Heart left ventricle (tissue), 13 donors: Measurements from ENCODE around the gene ESYT3.

ENCODE experiments used
- POLR2A ChIP-seq, 2 donors: fragments of 450-650 bp; IDR thresholded peaks; one replicate each; pipeline ENCODE4 v1.6.1; 2017; ENCODE audit warnings: antibody characterized with exemption in 2 of 2, mild to moderate bottlenecking in 2 of 2, moderate library complexity in 2 of 2
- TF ChIP-seq, protein P1 (sequence below), 12 donors: fragments of 200-600 bp; sonication (generic) in 4 of 12; IDR thresholded peaks; one replicate each; pipeline versions ENCODE4 v1.5.0 to v1.8.0; 2018 to 2022; ENCODE audit warnings: antibody characterized with exemption in 12 of 12, mild to moderate bottlenecking in 5 of 12
- donor health status: ischemic (EF 13 %, LVEDD 7.1; RV severe dilation, severe dysfunction).
- donor health status: DM: no; HTN: yes; CAD: no.
- donor health status: DM: no; HTN: no; CAD: no.
- donor health status: ischemic (EF 25% LVEDD 6.9; RV normal size, moderate dysfunction).
- donor health status: ischemic (EF 25% LVEDD 5.7; RV mildly dilated, moderate dysfunction).
- donor health status: ischemic (EF 35%, LVEDD 5.7; RV mildly dilated, moderate dysfunction).
- donor health status: nonischemic (EF 11% LVEDD 7.7; RV severe dilation, severe dysfunction).
- donor health status: DM: yes; HTN: yes; CAD: no.
- donor health status: PGD.
- donor health status: ischemic (EF 29% LVEDD 5.4; RV normal size, mild dysfunction).
- donor health status: nonischemic (EF 23%, LVEDD 6.1; RV moderate dilation, normal function).

DNA sequence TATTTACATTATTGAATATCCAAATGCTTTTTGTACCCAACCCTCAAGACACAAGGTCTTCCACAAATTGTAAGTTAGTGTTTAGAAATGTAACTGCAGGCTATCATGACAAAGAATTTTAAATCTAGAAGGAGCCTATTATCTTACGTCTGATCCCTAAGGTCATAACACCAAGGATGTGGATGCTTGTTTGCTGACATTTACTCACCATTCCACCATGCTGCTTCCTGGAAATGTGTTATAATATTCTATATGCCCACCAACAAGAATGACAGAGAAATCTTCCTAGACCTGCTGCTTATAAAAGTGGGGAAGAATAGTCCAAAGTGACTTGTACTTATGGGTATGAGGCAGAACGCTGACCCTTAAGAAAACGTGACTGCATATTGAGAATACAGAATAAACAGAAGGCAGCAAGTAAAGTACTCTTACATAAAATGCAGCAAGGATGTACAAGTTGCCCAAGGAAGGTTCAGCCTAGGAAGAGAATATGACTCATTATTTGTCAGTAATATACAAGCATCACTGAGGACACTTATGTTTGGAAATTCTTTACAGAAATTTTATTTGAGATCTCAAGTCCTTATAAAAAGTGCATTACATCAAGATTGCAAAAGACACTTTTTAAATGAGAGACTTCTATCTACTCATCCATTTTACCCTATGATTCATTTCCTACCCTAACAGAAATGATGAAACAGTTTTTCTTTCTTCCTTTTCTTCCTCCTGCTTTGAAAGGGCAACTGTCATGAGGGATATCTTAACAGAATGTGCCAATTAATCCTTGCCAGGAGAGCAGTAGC lies 59.6 kb downstream of the ESYT3 start:
- TF ChIP-seq, protein P1, sequence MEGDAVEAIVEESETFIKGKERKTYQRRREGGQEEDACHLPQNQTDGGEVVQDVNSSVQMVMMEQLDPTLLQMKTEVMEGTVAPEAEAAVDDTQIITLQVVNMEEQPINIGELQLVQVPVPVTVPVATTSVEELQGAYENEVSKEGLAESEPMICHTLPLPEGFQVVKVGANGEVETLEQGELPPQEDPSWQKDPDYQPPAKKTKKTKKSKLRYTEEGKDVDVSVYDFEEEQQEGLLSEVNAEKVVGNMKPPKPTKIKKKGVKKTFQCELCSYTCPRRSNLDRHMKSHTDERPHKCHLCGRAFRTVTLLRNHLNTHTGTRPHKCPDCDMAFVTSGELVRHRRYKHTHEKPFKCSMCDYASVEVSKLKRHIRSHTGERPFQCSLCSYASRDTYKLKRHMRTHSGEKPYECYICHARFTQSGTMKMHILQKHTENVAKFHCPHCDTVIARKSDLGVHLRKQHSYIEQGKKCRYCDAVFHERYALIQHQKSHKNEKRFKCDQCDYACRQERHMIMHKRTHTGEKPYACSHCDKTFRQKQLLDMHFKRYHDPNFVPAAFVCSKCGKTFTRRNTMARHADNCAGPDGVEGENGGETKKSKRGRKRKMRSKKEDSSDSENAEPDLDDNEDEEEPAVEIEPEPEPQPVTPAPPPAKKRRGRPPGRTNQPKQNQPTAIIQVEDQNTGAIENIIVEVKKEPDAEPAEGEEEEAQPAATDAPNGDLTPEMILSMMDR (IDR thresholded peaks at IDR 0.05), result no peak
- no peak for TF ChIP-seq POLR2A (IDR thresholded peaks at IDR 0.05)
